ENCODE data around the gene LRRC75A. TPM values are rescaled to one million over a fixed set of nuclear protein-coding genes. Genes with fewer than 3 reads are reported as not detected.

Gene LRRC75A
- total RNA-seq, 6 experiments from 2014 or later: 0.14 to 0.57 (median 0.27) TPM

DNA sequence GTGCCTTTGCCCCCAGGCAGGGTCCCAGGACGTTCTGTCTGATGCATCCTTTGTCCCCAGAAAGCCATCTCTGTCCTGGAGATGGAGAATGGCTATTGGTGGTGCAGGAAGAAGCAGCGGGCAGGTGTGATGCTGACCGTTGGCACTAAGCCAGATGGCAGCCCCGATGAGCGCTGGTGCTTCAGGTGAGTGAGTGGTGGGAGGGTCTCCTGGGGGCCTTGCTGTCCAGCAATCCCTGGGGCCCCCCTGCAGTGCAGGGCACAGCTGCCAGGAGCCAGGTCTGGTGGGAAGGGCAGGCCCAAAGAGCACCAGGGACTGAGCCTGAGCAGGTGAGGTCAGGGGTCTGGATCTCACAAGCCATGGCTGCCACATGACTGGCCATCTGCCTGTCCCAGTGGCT is 58.5 kb downstream of the LRRC75A start:
- no peaks in the 10 kb centered on the region for H3K36me3 Mint-ChIP-seq (ENCODE audit: low read depth)
- no peak overlapping the region for H3K4me3 Mint-ChIP-seq
- no peaks in the 10 kb centered on the region for H3K9me3 Mint-ChIP-seq
- no peak overlapping the region for H3K27ac Mint-ChIP-seq
- peaks cover 2% of the 10 kb centered on the region for H3K27me3 Mint-ChIP-seq (ENCODE audit: insufficient read depth)
- no peak for TF ChIP-seq CTCF (IDR thresholded peaks at IDR 0.05)
- no peak for DNase-seq
- H3K4me1 Mint-ChIP-seq (ENCODE audit: low read depth): peaks cover 7% of the 10 kb centered on the region

- Mint-ChIP-seq H3K36me3 (ENCODE audit: low read depth) (no peaks in the 10 kb centered on the region), H3K27me3 (ENCODE audit: insufficient read depth) (peaks cover 2% of the 10 kb centered on the region), H3K9me3 (no peaks in the 10 kb centered on the region), H3K4me3 (no peak overlapping the region), H3K27ac (no peak overlapping the region), H3K4me1 (ENCODE audit: low read depth) (no peaks in the 10 kb centered on the region)
- DNase-seq: no peak
- no peak for TF ChIP-seq CTCF (IDR thresholded peaks at IDR 0.05)
These were observed 60.0 kb downstream of the LRRC75A start for GRCh38 chr17:16432017-16432416.

GRCh38 chr17:16430650-16431049 is 61.3 kb downstream of the LRRC75A start:
- Mint-ChIP-seq H3K4me3 (no peak overlapping the region), H3K36me3 (ENCODE audit: low read depth) (no peaks in the 10 kb centered on the region), H3K4me1 (ENCODE audit: low read depth) (no peaks in the 10 kb centered on the region), H3K27ac (no peak overlapping the region), H3K9me3 (no peaks in the 10 kb centered on the region), H3K27me3 (ENCODE audit: insufficient read depth) (peaks cover 2% of the 10 kb centered on the region)
- DNase-seq: no peak
- TF ChIP-seq CTCF (IDR thresholded peaks at IDR 0.05): no peak

- H3K27ac Mint-ChIP-seq: no peak overlapping the region
- no peak overlapping the region for H3K4me3 Mint-ChIP-seq
- no peak for TF ChIP-seq CTCF (IDR thresholded peaks at IDR 0.05)
- DNase-seq: no peak
- peaks cover 2% of the 10 kb centered on the region; the same call in 1 of the 2 replicates for H3K27me3 Mint-ChIP-seq (ENCODE audit: insufficient read depth)
- H3K36me3 Mint-ChIP-seq (ENCODE audit: low read depth): no peaks in the 10 kb centered on the region
- no peaks in the 10 kb centered on the region for H3K9me3 Mint-ChIP-seq
- H3K4me1 Mint-ChIP-seq (ENCODE audit: low read depth): no peaks in the 10 kb centered on the region
These were observed 62.9 kb downstream of the LRRC75A start for GRCh38 chr17:16429083-16429482.

DNA sequence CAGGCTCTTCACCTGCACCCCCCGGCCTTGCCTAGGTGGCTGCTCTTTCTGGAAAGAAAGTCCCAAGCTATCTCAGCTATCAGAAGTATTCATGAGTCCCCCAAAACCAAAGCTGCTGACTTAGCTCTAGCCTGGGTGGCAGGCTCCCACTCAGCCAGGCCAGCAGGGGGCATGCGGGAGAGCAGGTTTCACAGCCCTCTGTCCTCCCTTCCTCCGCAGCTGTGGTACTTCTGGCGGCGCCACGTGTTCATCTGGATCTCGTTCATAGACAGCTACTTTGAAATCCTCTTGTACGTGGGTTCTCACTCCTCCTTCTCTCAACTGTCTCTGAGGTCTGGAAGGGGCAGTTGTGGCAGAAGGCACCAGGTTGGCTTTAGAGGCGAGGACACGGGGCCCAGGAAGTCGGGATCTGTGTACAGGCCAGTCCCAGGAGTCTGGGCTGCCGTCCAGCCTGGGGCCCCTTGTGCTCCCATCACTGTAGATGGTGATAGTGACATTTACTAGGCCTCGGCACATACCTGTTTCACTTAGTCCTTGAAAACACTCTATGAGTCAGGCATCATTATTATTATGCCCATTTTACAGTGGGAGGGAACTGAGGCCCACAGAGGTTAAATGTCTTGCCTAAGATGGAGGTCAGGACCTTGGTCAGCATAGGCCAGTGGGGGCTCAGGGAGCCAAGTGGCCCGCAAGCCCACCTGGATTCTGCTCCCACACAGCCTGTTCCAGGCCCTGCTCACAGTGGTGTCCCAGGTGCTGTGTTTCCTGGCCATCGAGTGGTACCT is 63.7 kb downstream of the LRRC75A start:
- 0 out of 2 replicates have a peak overlapping the region, but pooled peaks have one; percentile 9 for H3K27ac Mint-ChIP-seq
- H3K36me3 Mint-ChIP-seq (ENCODE audit: low read depth): no peaks in the 10 kb centered on the region
- no peaks in the 10 kb centered on the region for H3K9me3 Mint-ChIP-seq
- TF ChIP-seq CTCF (IDR thresholded peaks at IDR 0.05): peak; percentile 83
- DNase-seq: peak; percentile 41
- no peak overlapping the region for H3K4me3 Mint-ChIP-seq
- no peaks in the 10 kb centered on the region for H3K4me1 Mint-ChIP-seq (ENCODE audit: low read depth)
- H3K27me3 Mint-ChIP-seq (ENCODE audit: insufficient read depth): peaks cover 2% of the 10 kb centered on the region; the same call in 1 of the 2 replicates
